Measurements from ENCODE around the gene GLS2.
A peak's percentile ranks its signal among the peaks of the same experiment; 100 is the strongest.

Gene GLS2

GRCh38 chr12:56477521-56478225, 10.3 kb downstream of the GLS2 start:
- POLR2A ChIA-PET, result interaction anchor here (1.3 kb wide), 1 partner anchor 256 kb away, joined by 4 read pairs; the partner anchor contains the start of gene RNF41
- CTCF ChIA-PET, result interaction anchor here (0.6 kb wide), 1 partner anchor 14 kb away, joined by 4 read pairs; no protein-coding TSS in a partner anchor

GRCh38 chr12:56476972-56477432, 11.0 kb downstream of the GLS2 start:
- TF ChIP-seq GLIS1 (tag by site-specific recombination; IDR thresholded peaks at IDR 0.05) (peak; percentile 22; the same call in 1 of the 2 replicates), OSR2 (tag by site-specific recombination; IDR thresholded peaks at IDR 0.05) (no peak)
- Histone ChIP-seq H3K27ac (ENCODE audit: extremely low read depth, low read depth, low read length) (no peak overlapping the region), H3K4me1 (ENCODE audit: control insufficient read depth, insufficient read depth, low read length) (no peaks in the 10 kb centered on the region), H3K36me3 (ENCODE audit: control insufficient read depth in 2 of 2, insufficient read depth in 1 of 2, low read length in 2 of 2) (peaks cover 0 to 18% of the 10 kb centered on the region in 2 experiments; a peak in 2 of 3 replicates), H3K9me3 (ENCODE audit: control insufficient read depth, insufficient read depth, low read depth, low read length) (no peaks in the 10 kb centered on the region), H3K4me3 (ENCODE audit: low read depth, low read length) (no peak overlapping the region)
- CTCF ChIA-PET, result no interaction called here
- POLR2A ChIA-PET, result interaction anchor here (1.3 kb wide), 1 partner anchor 255 kb away, joined by 4 read pairs; the partner anchor contains the start of gene RNF41

More at GRCh38 chr12:56477521-56478225, 10.3 kb downstream of the GLS2 start:
- Histone ChIP-seq H3K27ac (ENCODE audit: extremely low read depth, low read depth, low read length) (no peak overlapping the region), H3K36me3 (ENCODE audit: control insufficient read depth in 2 of 2, insufficient read depth in 1 of 2, low read length in 2 of 2) (peaks cover 0 to 11% of the 10 kb centered on the region in 2 experiments; a peak in 2 of 3 replicates), H3K9me3 (ENCODE audit: control insufficient read depth, insufficient read depth, low read depth, low read length) (no peaks in the 10 kb centered on the region), H3K4me1 (ENCODE audit: control insufficient read depth, insufficient read depth, low read length) (no peaks in the 10 kb centered on the region), H3K4me3 (ENCODE audit: low read depth, low read length) (no peak overlapping the region)
- TF ChIP-seq ZNF311 (tag by site-specific recombination; IDR thresholded peaks at IDR 0.05; ENCODE audit: borderline replicate concordance), result no peak
- TF ChIP-seq, protein P1, sequence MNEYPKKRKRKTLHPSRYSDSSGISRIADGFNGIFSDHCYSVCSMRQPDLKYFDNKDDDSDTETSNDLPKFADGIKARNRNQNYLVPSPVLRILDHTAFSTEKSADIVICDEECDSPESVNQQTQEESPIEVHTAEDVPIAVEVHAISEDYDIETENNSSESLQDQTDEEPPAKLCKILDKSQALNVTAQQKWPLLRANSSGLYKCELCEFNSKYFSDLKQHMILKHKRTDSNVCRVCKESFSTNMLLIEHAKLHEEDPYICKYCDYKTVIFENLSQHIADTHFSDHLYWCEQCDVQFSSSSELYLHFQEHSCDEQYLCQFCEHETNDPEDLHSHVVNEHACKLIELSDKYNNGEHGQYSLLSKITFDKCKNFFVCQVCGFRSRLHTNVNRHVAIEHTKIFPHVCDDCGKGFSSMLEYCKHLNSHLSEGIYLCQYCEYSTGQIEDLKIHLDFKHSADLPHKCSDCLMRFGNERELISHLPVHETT (tag by site-specific recombination; IDR thresholded peaks at IDR 0.05), result no peak

DNA sequence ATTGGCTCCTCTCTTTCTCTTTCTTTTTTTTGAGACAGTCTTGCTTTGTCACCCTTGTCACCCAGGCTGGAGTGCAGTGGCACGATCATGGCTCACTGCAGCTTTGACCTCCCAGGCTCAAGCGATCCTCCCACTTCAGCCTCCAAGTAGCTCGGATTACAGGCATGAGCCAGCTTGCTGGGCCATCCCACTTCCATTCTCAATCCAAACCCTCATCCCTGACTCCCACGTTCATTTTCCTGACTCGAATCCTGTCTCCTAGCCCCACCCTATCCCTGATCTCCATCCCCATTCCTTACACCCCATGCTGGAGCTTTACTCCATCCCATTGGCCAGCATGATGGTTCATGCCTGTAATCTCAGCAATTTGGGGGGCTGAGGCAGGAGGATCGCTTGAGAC, 11.8 kb downstream of the GLS2 start:
- TF ChIP-seq EGR2 (tag by site-specific recombination; IDR thresholded peaks at IDR 0.05; ENCODE audit: low read depth), result peak; percentile 88
- TF ChIP-seq ZNF362 (tag by site-specific recombination; IDR thresholded peaks at IDR 0.05), result no peak
- no peak for TF ChIP-seq ZNF623 (tag by site-specific recombination; IDR thresholded peaks at IDR 0.05)
- no peak for TF ChIP-seq ZNF558 (tag by site-specific recombination; IDR thresholded peaks at IDR 0.05)
- TF ChIP-seq ZNF416 (tag by site-specific recombination; IDR thresholded peaks at IDR 0.05), result no peak
- 0 out of 2 replicates have a peak, but pooled peaks have one; percentile 17 for TF ChIP-seq ZBTB17 (tag by site-specific recombination; IDR thresholded peaks at IDR 0.05)
- TF ChIP-seq ZFHX2 (tag by site-specific recombination; conservative IDR thresholded peaks at IDR 0.05), result peak; percentile 69
- H3K36me3 ChIP-seq (ENCODE audit: control insufficient read depth in 2 of 2, insufficient read depth in 1 of 2, low read length in 2 of 2), result peaks cover 0 to 27% of the 10 kb centered on the region in 2 experiments; a peak in 2 of 3 replicates
- ChIA-PET POLR2A (no interaction called here), CTCF (interaction anchor here (0.7 kb wide), 1 partner anchor 274 kb away, joined by 6 read pairs; no protein-coding TSS in a partner anchor)
- no peaks in the 10 kb centered on the region for H3K4me1 ChIP-seq (ENCODE audit: control insufficient read depth, insufficient read depth, low read length)
- no peak overlapping the region for H3K4me3 ChIP-seq (ENCODE audit: low read depth, low read length)
- no peaks in the 10 kb centered on the region for H3K9me3 ChIP-seq (ENCODE audit: control insufficient read depth, insufficient read depth, low read depth, low read length)
- H3K27ac ChIP-seq (ENCODE audit: extremely low read depth, low read depth, low read length), result no peak overlapping the region

- CTCF ChIA-PET, result no interaction called here
Measured at GRCh38 chr12:56474389-56474788, 13.6 kb downstream of the GLS2 start.

More at GRCh38 chr12:56474389-56474788, 13.6 kb downstream of the GLS2 start:
- H3K27ac ChIP-seq (ENCODE audit: extremely low read depth, low read depth, low read length), result no peak overlapping the region
- H3K36me3 ChIP-seq (ENCODE audit: control insufficient read depth in 2 of 2, insufficient read depth in 1 of 2, low read length in 2 of 2), result peaks cover 0 to 42% of the 10 kb centered on the region in 2 experiments; a peak in 2 of 3 replicates
- no peak overlapping the region for H3K4me3 ChIP-seq (ENCODE audit: low read depth, low read length)
- no peak for TF ChIP-seq ZNF23 (tag by site-specific recombination; IDR thresholded peaks at IDR 0.05; ENCODE audit: borderline replicate concordance)
- no peak for TF ChIP-seq ZNF692 (tag by site-specific recombination; IDR thresholded peaks at IDR 0.05)
- no peak for TF ChIP-seq ZBTB20 (tag by site-specific recombination; IDR thresholded peaks at IDR 0.05)
- no peak for TF ChIP-seq ZNF350 (tag by site-specific recombination; IDR thresholded peaks at IDR 0.05)
- TF ChIP-seq ZNF76 (tag by site-specific recombination; IDR thresholded peaks at IDR 0.05; ENCODE audit: borderline replicate concordance, low read depth), result no peak
- TF ChIP-seq MYNN (tag by site-specific recombination; IDR thresholded peaks at IDR 0.05; ENCODE audit: borderline replicate concordance), result no peak
- TF ChIP-seq, protein P2, sequence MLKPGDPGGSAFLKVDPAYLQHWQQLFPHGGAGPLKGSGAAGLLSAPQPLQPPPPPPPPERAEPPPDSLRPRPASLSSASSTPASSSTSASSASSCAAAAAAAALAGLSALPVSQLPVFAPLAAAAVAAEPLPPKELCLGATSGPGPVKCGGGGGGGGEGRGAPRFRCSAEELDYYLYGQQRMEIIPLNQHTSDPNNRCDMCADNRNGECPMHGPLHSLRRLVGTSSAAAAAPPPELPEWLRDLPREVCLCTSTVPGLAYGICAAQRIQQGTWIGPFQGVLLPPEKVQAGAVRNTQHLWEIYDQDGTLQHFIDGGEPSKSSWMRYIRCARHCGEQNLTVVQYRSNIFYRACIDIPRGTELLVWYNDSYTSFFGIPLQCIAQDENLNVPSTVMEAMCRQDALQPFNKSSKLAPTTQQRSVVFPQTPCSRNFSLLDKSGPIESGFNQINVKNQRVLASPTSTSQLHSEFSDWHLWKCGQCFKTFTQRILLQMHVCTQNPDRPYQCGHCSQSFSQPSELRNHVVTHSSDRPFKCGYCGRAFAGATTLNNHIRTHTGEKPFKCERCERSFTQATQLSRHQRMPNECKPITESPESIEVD (tag by site-specific recombination; IDR thresholded peaks at IDR 0.05), result no peak
- POLR2A ChIA-PET, result no interaction called here
- H3K4me1 ChIP-seq (ENCODE audit: control insufficient read depth, insufficient read depth, low read length), result no peaks in the 10 kb centered on the region
- H3K9me3 ChIP-seq (ENCODE audit: control insufficient read depth, insufficient read depth, low read depth, low read length), result no peaks in the 10 kb centered on the region
